Measurements from ENCODE around the gene WDR20.
A peak's percentile ranks its signal among the peaks of the same experiment; 100 is the strongest.
"Not testable (repeated sequence)": the region's sequence is repeated elsewhere in the genome, so short reads cannot be mapped to it uniquely, and the experiment has no call there.

Gene WDR20

GRCh38 chr14:102238131-102238530 lies 98.4 kb downstream of the WDR20 start:
- DNase-seq (ENCODE audit: low read depth) = no peak

- no peak for DNase-seq (ENCODE audit: low read depth)
Observed at GRCh38 chr14:102238766-102239165, 99.1 kb downstream of the WDR20 start.

GRCh38 chr14:102239231-102239630 lies 99.5 kb downstream of the WDR20 start:
- DNase-seq (ENCODE audit: low read depth) = no peak

GRCh38 chr14:102240481-102240880 lies 100.8 kb downstream of the WDR20 start:
- DNase-seq (ENCODE audit: low read depth) = peak; percentile 65

- no peak for DNase-seq (ENCODE audit: low read depth)
Observed at GRCh38 chr14:102241147-102241546, 101.5 kb downstream of the WDR20 start.

- not testable (repeated sequence) for DNase-seq (ENCODE audit: low read depth)
Observed at GRCh38 chr14:102243795-102244194, 104.1 kb downstream of the WDR20 start.

GRCh38 chr14:102246071-102246470 lies 106.4 kb downstream of the WDR20 start:
- no peak for DNase-seq (ENCODE audit: low read depth)

GRCh38 chr14:102248121-102248520 lies 108.4 kb downstream of the WDR20 start:
- peak; percentile 64 for DNase-seq (ENCODE audit: low read depth)

- peak; percentile 94 for DNase-seq (ENCODE audit: low read depth)
Observed at GRCh38 chr14:102249041-102249440, 109.3 kb downstream of the WDR20 start.

GRCh38 chr14:102249981-102250380 lies 110.3 kb downstream of the WDR20 start:
- DNase-seq (ENCODE audit: low read depth) = no peak

- no peak for DNase-seq (ENCODE audit: low read depth)
Observed at GRCh38 chr14:102250636-102251035, 110.9 kb downstream of the WDR20 start.

GRCh38 chr14:102251161-102251560 lies 111.5 kb downstream of the WDR20 start:
- no peak for DNase-seq (ENCODE audit: low read depth)

- DNase-seq (ENCODE audit: low read depth) = no peak
Observed at GRCh38 chr14:102252834-102253801, 113.4 kb downstream of the WDR20 start.

- peak; percentile 60 for DNase-seq (ENCODE audit: low read depth)
Observed at GRCh38 chr14:102255401-102256190, 115.9 kb downstream of the WDR20 start.

GRCh38 chr14:102256716-102257115 lies 117.0 kb downstream of the WDR20 start:
- DNase-seq (ENCODE audit: low read depth) = no peak

- DNase-seq (ENCODE audit: low read depth) = no peak
Observed at GRCh38 chr14:102258136-102258535, 118.4 kb downstream of the WDR20 start.
